IPS-20b (cell line): ENCODE results near the gene CALML6.

Source experiments
- H3K27ac ChIP-seq: one replicate; pipeline ENCODE4 v1.5.1; 2013; ENCODE audit warnings: low read length
- H3K27me3 ChIP-seq: 2 replicates; pipeline ENCODE4 v1.6.1; 2013; ENCODE audit warnings: mild to moderate bottlenecking, low read length, inconsistent platforms; ENCODE audit not compliant: insufficient read depth
- H3K36me3 ChIP-seq: 2 replicates; pipeline ENCODE4 v1.6.1; 2013; ENCODE audit warnings: low read depth, mild to moderate bottlenecking, inconsistent platforms, low read length, moderate library complexity; ENCODE audit not compliant: insufficient read depth
- H3K4me1 ChIP-seq: 2 replicates; pipeline ENCODE4 v1.6.1; 2013; ENCODE audit warnings: mild to moderate bottlenecking, control low read depth, inconsistent platforms, low read length, moderate library complexity; ENCODE audit not compliant: insufficient read depth
- H3K4me3 ChIP-seq: 2 replicates; pipeline ENCODE4 v1.5.1; 2013; ENCODE audit warnings: mild to moderate bottlenecking, low read length, inconsistent platforms
- H3K9ac ChIP-seq: 2 replicates; pipeline ENCODE4 v1.6.1; 2013; ENCODE audit warnings: low read depth, mild to moderate bottlenecking, inconsistent platforms, low read length, moderate library complexity
- H3K9me3 ChIP-seq: 2 replicates; pipeline ENCODE4 v1.6.1; 2013; ENCODE audit warnings: mild to moderate bottlenecking, low read depth, low read length, inconsistent platforms; ENCODE audit not compliant: insufficient read depth

Gene CALML6

GRCh38 chr1:1914971-1915692, at the start of gene CALML6:
CALML6 (plus strand) TSS chr1:1915260; CDS start chr1:1915281, 21 bp downstream.
- no peak within 1 kb of the TSS for H3K27ac ChIP-seq
- H3K27me3 ChIP-seq = peaks cover 10% of the 10 kb centered on the region
- no peaks in the 10 kb centered on the region for H3K9me3 ChIP-seq
- H3K9ac ChIP-seq = no peak within 1 kb of the TSS
- no peak within 1 kb of the TSS for H3K4me3 ChIP-seq
- peaks cover 3% of the 10 kb centered on the region; the same call in 1 of the 2 replicates for H3K4me1 ChIP-seq
- no peaks in the 10 kb centered on the region for H3K36me3 ChIP-seq

GRCh38 chr1:1867164-1867563, 47.9 kb upstream of the CALML6 start:
- Histone ChIP-seq H3K36me3 (peaks cover 11% of the 10 kb centered on the region), H3K4me1 (no peaks in the 10 kb centered on the region), H3K27me3 (no peaks in the 10 kb centered on the region), H3K4me3 (no peak overlapping the region), H3K9me3 (no peaks in the 10 kb centered on the region), H3K27ac (no peak overlapping the region), H3K9ac (no peak overlapping the region)

GRCh38 chr1:1869469-1869868, 45.6 kb upstream of the CALML6 start:
- no peaks in the 10 kb centered on the region for H3K4me1 ChIP-seq
- H3K4me3 ChIP-seq = no peak overlapping the region
- H3K36me3 ChIP-seq = peaks cover 16% of the 10 kb centered on the region
- H3K27me3 ChIP-seq = no peaks in the 10 kb centered on the region
- no peak overlapping the region for H3K9ac ChIP-seq
- H3K27ac ChIP-seq = no peak overlapping the region
- H3K9me3 ChIP-seq = no peaks in the 10 kb centered on the region

GRCh38 chr1:1872329-1872994, 42.6 kb upstream of the CALML6 start:
- peaks cover 40% of the 10 kb centered on the region for H3K36me3 ChIP-seq
- no peaks in the 10 kb centered on the region for H3K4me1 ChIP-seq
- H3K27me3 ChIP-seq = no peaks in the 10 kb centered on the region
- no peak overlapping the region for H3K27ac ChIP-seq
- peaks cover 6% of the 10 kb centered on the region for H3K9me3 ChIP-seq
- no peak overlapping the region for H3K4me3 ChIP-seq
- no peak overlapping the region for H3K9ac ChIP-seq

GRCh38 chr1:1873186-1873585, 41.9 kb upstream of the CALML6 start:
- no peak overlapping the region for H3K9ac ChIP-seq
- H3K27me3 ChIP-seq = no peaks in the 10 kb centered on the region
- no peaks in the 10 kb centered on the region for H3K4me1 ChIP-seq
- H3K36me3 ChIP-seq = peaks cover 47% of the 10 kb centered on the region
- no peak overlapping the region for H3K4me3 ChIP-seq
- H3K9me3 ChIP-seq = peaks cover 6% of the 10 kb centered on the region
- no peak overlapping the region for H3K27ac ChIP-seq

- Histone ChIP-seq H3K27me3 (no peaks in the 10 kb centered on the region), H3K9ac (no peak overlapping the region), H3K9me3 (peaks cover 6% of the 10 kb centered on the region), H3K4me1 (no peaks in the 10 kb centered on the region), H3K27ac (no peak overlapping the region), H3K36me3 (peaks cover 57% of the 10 kb centered on the region), H3K4me3 (no peak overlapping the region)
Measured at GRCh38 chr1:1874901-1875300, 40.2 kb upstream of the CALML6 start.

GRCh38 chr1:1875932-1876331, 39.1 kb upstream of the CALML6 start:
- H3K27ac ChIP-seq = no peak overlapping the region
- H3K9ac ChIP-seq = no peak overlapping the region
- peaks cover 52% of the 10 kb centered on the region for H3K36me3 ChIP-seq
- H3K4me1 ChIP-seq = no peaks in the 10 kb centered on the region
- H3K4me3 ChIP-seq = no peak overlapping the region
- peaks cover 6% of the 10 kb centered on the region for H3K9me3 ChIP-seq
- no peaks in the 10 kb centered on the region for H3K27me3 ChIP-seq

- peaks cover 52% of the 10 kb centered on the region for H3K36me3 ChIP-seq
- peaks cover 6% of the 10 kb centered on the region for H3K9me3 ChIP-seq
- H3K27ac ChIP-seq = no peak overlapping the region
- H3K4me3 ChIP-seq = no peak overlapping the region
- H3K4me1 ChIP-seq = no peaks in the 10 kb centered on the region
- H3K27me3 ChIP-seq = no peaks in the 10 kb centered on the region
- no peak overlapping the region for H3K9ac ChIP-seq
Measured at GRCh38 chr1:1876335-1876930, 38.6 kb upstream of the CALML6 start.

- Histone ChIP-seq H3K9me3 (peaks cover 6% of the 10 kb centered on the region), H3K27ac (no peak overlapping the region), H3K9ac (no peak overlapping the region), H3K36me3 (peaks cover 51% of the 10 kb centered on the region), H3K27me3 (no peaks in the 10 kb centered on the region), H3K4me1 (0 out of 2 replicates have a peak, but pooled peaks cover 3% of the 10 kb centered on the region), H3K4me3 (no peak overlapping the region)
Measured at GRCh38 chr1:1877865-1878436, 37.1 kb upstream of the CALML6 start.

- H3K36me3 ChIP-seq = peaks cover 40% of the 10 kb centered on the region
- no peak overlapping the region for H3K4me3 ChIP-seq
- H3K27me3 ChIP-seq = no peaks in the 10 kb centered on the region
- H3K9me3 ChIP-seq = peaks cover 2% of the 10 kb centered on the region
- H3K9ac ChIP-seq = no peak overlapping the region
- H3K27ac ChIP-seq = no peak overlapping the region
- H3K4me1 ChIP-seq = peaks cover 7% of the 10 kb centered on the region; the same call in 1 of the 2 replicates
Measured at GRCh38 chr1:1879942-1880341, 35.1 kb upstream of the CALML6 start.

GRCh38 chr1:1880617-1881312, 34.3 kb upstream of the CALML6 start:
- Histone ChIP-seq H3K36me3 (peaks cover 32% of the 10 kb centered on the region), H3K9ac (no peak overlapping the region), H3K9me3 (no peaks in the 10 kb centered on the region), H3K27me3 (no peaks in the 10 kb centered on the region), H3K27ac (no peak overlapping the region), H3K4me1 (peaks cover 7% of the 10 kb centered on the region; the same call in 1 of the 2 replicates), H3K4me3 (no peak overlapping the region)
